ENCODE results near the gene GRK4. TPM values are rescaled to one million over a fixed set of nuclear protein-coding genes. Genes with fewer than 3 reads are reported as not detected.

GRK4 gene
- total and polyA plus RNA-seq, 12 donors = 4.7 to 29.2 (median 8.0) TPM

DNA sequence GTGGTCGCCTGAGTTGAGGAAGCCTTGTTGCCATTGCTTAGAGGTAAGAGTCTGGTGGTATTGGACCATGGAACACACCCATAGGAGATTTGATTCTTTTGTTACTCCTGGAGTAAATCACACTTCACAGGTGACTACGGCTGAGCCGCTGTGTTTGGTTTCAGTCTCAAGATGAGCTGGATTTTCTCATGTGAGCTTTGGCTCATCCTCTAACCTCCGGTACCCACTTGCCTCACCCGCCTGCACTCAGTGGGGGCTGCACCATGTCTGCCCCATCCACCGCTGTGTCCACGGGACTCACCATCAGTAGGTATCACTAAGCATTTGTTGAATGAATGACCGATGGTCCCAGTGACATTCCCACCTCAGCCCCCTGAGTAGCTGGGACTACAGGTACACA is 58.3 kb downstream of the GRK4 start:
- Histone ChIP-seq H3K4me3 (no peak overlapping the region), H3K36me3 (replicated peaks in 1 of 2) (no peaks in the 10 kb centered on the region), H3K27ac (no peak overlapping the region), H3K9me3 (replicated peaks in 1 of 3) (no peaks in the 10 kb centered on the region), H3K27me3 (no peaks in the 10 kb centered on the region), H3K4me1 (replicated peaks in 1 of 2) (no peaks in the 10 kb centered on the region)
- TF ChIP-seq, protein P1, sequence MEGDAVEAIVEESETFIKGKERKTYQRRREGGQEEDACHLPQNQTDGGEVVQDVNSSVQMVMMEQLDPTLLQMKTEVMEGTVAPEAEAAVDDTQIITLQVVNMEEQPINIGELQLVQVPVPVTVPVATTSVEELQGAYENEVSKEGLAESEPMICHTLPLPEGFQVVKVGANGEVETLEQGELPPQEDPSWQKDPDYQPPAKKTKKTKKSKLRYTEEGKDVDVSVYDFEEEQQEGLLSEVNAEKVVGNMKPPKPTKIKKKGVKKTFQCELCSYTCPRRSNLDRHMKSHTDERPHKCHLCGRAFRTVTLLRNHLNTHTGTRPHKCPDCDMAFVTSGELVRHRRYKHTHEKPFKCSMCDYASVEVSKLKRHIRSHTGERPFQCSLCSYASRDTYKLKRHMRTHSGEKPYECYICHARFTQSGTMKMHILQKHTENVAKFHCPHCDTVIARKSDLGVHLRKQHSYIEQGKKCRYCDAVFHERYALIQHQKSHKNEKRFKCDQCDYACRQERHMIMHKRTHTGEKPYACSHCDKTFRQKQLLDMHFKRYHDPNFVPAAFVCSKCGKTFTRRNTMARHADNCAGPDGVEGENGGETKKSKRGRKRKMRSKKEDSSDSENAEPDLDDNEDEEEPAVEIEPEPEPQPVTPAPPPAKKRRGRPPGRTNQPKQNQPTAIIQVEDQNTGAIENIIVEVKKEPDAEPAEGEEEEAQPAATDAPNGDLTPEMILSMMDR (IDR thresholded peaks at IDR 0.05) = no peak
- TF ChIP-seq POLR2A (IDR thresholded peaks at IDR 0.05) = no peak
- intact Hi-C loops (cut with DNase I) = no loop called here
- WGBS, 4 donors = 90 to 97% (median 92%) methylated on average over 8 of the region's 8 CpGs
- DNase-seq = no peak

DNA sequence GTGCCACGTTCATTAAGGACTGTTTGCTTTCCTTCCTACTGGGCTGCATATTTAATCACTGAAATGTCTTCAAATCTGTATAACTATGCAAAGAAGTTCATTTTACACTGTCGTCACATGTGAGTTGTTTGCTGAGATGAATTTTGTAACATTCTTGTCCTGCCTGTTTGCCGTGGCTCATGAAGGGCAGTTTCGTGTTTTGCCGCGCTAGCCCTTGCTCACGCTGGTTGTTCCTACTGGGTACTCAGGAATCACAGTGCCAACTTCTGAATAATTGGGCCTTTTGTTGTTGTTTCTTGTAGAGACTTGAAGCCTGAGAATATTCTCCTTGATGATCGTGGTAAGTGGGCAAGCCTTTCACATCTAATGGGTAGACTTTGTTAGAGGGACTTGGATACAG is 58.7 kb downstream of the GRK4 start:
- intact Hi-C loops (cut with DNase I) = no loop called here
- WGBS, 4 donors = 90 to 98% (median 95%) methylated on average over 8 of the region's 8 CpGs
- Histone ChIP-seq H3K27ac (no peak overlapping the region), H3K4me1 (replicated peaks in 1 of 2) (no peaks in the 10 kb centered on the region), H3K4me3 (no peak overlapping the region), H3K27me3 (no peaks in the 10 kb centered on the region), H3K36me3 (replicated peaks in 1 of 2) (no peaks in the 10 kb centered on the region), H3K9me3 (replicated peaks in 1 of 3) (no peaks in the 10 kb centered on the region)
- no peak for TF ChIP-seq POLR2A (IDR thresholded peaks at IDR 0.05)
- TF ChIP-seq, protein P1 (IDR thresholded peaks at IDR 0.05) = no peak
- DNase-seq = no peak

DNA sequence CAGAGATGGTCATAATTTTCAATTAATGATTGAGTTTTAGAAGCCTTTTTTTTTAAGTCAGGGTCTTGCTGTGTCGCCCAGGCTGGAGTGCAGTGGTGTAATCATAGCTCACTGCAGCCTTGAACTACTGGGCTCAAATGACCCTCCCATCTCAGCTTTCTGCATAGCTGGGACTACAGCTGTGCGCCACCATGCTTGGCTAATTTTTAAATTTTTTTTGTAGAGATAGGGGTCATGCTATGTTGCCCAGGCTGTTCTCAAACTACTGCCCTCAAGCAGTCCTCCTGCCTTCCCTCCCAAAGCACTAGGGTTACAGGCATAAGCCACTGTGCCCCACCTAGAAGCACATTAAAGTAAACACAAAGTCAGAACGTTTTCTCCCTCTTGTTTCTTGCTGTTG is 59.3 kb downstream of the GRK4 start:
- no peak for TF ChIP-seq POLR2A (IDR thresholded peaks at IDR 0.05)
- TF ChIP-seq, protein P1 (IDR thresholded peaks at IDR 0.05) = no peak
- intact Hi-C loops (cut with DNase I) = no loop called here
- H3K4me1 ChIP-seq (replicated peaks in 1 of 2) = no peaks in the 10 kb centered on the region
- H3K27me3 ChIP-seq = no peaks in the 10 kb centered on the region
- no peak overlapping the region for H3K27ac ChIP-seq
- H3K9me3 ChIP-seq (replicated peaks in 1 of 3) = no peaks in the 10 kb centered on the region
- DNase-seq = no peak
- no peaks in the 10 kb centered on the region for H3K36me3 ChIP-seq (replicated peaks in 1 of 2)
- WGBS, 4 donors = 68 to 87% (median 85%) methylated on average over 3 of the region's 3 CpGs
- no peak overlapping the region for H3K4me3 ChIP-seq

DNA sequence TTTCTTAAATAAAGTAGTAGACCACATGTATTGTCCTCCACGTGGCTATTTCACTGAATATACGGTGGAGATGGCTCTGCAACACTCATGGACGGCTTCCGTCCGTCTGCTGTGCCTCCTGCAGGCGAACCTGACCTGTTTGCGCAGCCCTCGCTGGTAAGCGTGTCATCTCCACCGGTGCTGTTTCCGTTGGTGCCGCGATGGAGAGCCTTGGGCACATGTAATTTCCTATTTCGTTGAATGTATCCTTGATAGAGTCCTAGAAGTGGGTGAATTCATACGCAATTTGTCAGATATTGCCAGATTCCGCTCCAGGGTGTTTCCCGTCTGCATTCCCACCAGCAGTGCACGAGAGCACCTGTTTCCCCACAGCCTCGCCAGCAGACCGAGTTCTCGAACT is 62.5 kb downstream of the GRK4 start:
- WGBS, 4 donors = 93 to 95% (median 95%) methylated on average over 21 of the region's 21 CpGs
- Histone ChIP-seq H3K36me3 (replicated peaks in 1 of 2) (no peaks in the 10 kb centered on the region), H3K27ac (no peak overlapping the region), H3K9me3 (replicated peaks in 1 of 3) (no peaks in the 10 kb centered on the region), H3K4me1 (replicated peaks in 1 of 2) (no peaks in the 10 kb centered on the region), H3K4me3 (no peak overlapping the region), H3K27me3 (no peaks in the 10 kb centered on the region)
- no peak for DNase-seq
- TF ChIP-seq, protein P1 (IDR thresholded peaks at IDR 0.05) = no peak
- no peak for TF ChIP-seq POLR2A (IDR thresholded peaks at IDR 0.05)
- intact Hi-C loops (cut with DNase I) = no loop called here
